HG02610 (cell line): ENCODE measurements around the gene MRPS17.
"Not testable (repeated sequence)": the region's sequence is repeated elsewhere in the genome, so short reads cannot be mapped to it uniquely, and the experiment has no call there.

Source experiments
- ATAC-seq: cut with Tn5 transposase; IDR thresholded peaks from one replicate; pipeline ENCODE4 v1.9.1; 2021; ENCODE audit warnings: mild to moderate bottlenecking, moderate library complexity; ENCODE audit not compliant: unreplicated experiment

MRPS17 gene

DNA sequence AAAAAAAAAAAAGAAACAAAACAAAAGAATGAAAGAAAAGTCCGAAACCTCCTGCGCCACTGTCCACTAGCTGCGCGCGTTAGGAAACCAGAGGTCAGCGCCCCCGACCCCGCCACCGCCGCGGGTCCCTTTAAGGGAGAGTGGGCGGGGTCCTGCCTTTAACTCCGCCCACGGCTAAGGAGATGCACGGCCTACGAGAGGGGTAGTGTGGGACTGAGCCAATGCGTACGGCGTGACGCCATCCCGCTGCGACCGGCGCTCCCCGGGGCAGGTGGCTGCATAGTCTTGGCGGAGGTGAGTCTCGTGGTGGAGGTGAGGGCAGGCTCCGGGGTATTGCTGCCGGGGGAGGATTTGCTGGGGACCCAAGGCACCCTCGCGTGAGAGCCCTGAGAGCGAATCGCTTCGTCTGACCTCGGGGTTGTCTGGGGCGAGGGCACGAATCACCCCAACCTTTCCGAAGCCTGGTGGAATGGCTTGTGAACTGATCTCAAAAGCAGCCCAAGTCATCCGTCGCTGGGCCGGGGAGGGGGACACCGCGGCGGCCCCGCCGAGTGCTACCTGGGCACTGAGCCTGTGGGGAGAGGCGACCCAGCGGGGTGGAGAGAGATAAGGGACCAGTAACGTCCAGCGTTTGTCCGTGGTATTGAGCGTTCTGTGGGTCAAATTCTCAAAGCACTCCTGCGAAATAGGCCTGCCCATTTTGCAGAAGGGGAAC is at the start of gene MRPS17:
Gene MRPS17, plus strand, starts transcription at position 241 of the 715 bp plus-strand sequence. CDS start 1,319 bp downstream, outside the sequence.
- ATAC-seq: peak; percentile 100

DNA sequence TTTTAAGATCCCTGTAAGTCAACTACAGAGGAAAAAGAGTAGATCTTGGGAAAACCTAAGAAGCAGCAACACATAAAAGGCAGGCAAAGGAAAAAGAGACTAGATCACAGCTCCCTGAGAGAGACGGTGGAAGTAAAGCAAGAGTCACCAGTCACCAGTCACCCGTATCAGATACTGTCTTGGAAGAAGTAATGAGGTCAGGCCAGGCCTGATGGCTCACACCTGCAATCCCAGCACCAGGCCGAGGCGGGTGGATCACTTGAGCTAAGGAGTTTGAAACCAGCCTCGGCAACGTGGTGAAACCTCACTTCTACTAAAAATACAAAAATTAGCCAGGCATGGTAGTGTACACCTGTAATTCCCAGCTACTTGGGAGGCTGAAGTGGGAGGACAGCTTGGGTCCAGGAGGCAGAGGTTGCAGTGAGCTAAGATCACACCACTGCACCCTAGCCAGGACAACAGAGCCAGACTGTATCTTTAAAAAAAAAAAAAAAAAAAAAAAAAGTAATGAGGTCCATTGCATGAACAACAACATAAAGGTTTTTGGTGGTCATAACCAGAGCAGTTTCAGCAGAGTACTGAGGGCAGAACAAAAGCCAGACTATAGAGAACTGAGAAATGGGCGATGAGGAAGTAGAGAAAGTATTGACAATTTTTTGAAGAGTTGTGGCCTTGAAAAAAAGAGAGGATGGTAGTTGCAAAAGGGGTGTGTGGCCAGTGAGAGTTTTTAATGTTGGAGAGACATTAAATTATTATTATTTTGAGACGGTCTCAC is 47.5 kb upstream of the MRPS17 start:
- ATAC-seq: peak; percentile 94

DNA sequence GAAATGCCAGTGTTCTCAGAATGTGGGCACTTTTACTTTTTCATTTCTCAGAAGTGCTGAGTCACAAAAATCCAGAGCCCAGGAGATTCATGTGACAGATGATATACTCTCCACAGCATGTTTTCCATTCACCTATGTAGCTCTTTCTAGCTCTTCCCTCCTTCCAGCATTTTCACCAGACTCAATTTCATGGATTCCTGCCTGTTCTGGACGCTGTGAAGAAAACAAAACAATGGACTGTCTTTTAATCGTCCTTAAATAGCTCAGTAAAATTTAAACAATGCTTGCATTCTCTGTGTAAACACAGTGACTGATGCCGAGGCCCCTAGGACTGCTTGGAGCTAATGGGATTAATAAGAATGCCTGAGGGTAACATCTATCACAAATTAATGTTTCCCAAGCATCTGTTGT is 38.9 kb upstream of the MRPS17 start:
- no peak for ATAC-seq

DNA sequence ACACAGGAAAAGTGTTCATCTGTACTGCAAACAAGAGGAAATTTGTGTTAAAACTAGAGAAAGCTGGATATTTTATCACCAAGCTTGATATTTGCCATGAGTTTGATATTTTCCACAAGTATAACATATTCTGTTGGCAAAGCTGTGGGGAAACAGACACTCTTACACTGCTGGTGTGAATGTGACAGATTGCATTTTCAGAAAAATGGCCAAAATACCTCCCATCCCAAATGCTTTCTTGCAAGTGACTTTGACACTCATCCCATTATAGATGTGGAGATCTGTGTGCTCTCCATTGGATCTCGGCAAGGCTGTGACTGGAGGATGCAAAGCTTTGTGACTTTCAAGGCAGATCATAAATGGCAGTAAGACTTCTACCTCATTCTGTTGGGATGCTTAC is 33.9 kb upstream of the MRPS17 start:
- no peak for ATAC-seq

DNA sequence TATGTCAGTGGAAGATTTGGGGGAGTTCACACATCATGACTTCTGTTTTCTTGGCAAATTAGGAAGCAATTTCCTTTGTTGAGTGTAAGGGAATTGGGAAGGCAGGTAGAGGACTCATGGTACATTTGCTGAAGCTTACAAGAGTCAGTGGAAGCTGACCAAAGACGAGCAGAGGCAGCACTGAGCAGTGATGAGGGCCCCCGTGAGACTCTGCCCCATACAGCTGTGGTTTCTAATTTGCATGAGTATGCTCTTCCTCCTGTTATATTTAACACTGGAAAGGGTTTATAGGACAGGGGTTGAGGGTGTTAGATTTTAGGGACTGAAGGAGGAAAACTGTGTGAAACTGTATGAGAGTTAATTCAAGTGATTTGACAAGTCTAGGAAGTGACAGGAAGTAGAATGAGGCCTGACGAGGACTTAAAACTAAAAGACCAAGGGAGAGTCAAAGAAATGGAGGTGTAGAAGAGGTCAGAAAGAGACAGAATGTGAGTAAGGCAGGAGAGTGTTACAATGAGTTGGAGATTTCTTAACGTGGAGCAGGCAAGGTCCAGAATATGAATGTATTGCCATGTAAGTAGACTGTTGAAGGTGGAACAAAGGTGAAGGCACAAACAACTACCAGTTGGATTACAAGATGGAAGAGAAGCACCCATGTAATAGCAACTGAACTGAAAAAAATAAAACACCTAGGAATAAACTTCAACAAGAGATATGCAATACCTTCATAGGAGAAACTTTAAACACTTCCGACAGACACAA is 23.5 kb upstream of the MRPS17 start:
- no peak for ATAC-seq

DNA sequence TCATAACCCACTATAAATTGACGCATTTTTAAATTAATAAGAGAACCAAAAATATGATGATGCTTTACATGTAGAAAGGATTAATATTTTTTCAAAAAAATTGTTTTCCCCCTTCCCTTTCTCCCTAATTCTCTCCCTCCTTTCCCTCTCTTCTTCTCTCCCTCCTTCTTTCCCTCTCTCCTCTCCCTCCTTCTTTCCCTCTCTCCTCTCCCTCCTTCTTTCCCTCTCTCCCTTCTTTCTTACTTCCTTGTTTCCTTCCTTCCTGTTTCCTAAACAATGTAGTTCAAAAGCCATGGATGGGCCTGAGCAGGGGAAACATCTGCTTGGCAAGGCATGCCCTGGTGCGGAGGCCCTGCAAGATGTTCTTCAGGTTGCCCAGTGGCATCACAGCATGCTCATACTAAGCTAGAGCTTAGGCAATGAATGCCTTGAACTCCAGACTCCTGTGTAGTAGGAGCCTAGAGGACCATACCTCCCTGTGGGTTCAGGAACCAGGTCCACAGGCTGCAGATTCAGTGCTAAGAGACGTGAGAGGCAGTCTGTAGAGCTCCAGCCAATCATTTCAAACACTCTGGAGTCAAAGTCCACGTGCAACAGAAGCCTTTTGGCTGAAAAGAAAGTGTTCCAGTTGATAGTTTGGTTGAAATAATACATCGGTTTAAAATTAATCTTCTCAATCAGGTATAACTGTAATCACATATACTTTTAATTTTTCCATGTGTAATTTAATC is 20.1 kb upstream of the MRPS17 start:
- ATAC-seq: no peak

DNA sequence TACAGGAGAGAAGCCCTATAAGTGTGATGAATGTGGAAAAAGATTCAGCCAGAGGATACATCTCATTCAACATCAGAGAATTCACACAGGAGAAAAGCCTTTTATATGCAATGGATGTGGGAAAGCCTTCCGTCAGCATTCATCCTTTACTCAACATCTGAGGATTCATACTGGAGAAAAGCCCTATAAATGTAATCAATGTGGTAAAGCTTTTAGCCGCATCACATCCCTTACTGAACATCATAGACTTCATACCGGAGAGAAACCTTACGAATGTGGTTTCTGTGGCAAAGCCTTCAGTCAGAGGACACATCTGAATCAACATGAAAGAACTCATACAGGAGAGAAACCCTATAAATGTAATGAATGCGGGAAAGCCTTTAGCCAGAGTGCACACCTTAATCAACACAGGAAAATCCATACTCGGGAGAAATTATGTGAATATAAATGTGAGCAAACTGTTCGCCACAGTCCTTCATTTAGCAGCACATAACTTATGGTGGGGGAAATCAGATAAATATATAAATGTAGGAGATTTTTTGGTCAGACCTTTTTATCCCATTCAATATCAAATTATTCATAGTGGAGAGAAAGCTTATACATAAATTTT is 12.1 kb upstream of the MRPS17 start:
- no peak for ATAC-seq

DNA sequence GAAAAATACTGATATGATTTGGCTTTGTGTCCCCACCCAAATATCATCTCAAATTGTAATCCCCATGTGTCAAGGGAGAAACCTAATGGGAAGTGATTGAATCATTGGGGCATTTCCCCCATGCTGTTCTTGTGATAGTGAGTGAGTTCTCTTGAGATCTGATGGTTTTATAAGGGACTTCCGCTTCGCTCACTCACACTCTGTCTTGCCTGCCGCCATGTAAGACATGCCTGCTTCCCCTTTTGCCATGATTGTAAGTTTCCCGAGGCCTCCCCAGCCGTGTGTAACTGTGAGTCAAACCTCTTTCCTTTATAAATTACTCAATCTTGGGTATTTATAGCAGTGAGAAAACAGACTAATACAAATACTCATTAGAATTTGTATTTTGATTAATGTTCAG is 5.1 kb upstream of the MRPS17 start:
- ATAC-seq: no peak

DNA sequence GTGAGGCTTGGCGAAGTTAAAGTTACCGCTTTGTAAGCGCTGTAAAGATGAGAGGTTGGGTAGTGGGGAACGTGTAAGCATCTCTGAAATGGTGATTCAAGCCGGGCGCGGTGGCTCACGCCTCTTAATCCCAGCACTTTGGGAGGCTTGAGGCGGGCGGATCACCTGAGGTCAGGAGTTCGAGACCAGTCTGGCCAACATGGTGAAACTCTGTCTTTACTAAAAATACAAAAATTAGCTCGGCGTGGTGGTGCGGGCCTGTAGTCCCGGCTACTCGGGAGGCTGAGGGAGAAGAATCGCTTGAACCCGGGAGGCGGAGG is 635 bp downstream of the MRPS17 start:
- ATAC-seq: not testable (repeated sequence)

DNA sequence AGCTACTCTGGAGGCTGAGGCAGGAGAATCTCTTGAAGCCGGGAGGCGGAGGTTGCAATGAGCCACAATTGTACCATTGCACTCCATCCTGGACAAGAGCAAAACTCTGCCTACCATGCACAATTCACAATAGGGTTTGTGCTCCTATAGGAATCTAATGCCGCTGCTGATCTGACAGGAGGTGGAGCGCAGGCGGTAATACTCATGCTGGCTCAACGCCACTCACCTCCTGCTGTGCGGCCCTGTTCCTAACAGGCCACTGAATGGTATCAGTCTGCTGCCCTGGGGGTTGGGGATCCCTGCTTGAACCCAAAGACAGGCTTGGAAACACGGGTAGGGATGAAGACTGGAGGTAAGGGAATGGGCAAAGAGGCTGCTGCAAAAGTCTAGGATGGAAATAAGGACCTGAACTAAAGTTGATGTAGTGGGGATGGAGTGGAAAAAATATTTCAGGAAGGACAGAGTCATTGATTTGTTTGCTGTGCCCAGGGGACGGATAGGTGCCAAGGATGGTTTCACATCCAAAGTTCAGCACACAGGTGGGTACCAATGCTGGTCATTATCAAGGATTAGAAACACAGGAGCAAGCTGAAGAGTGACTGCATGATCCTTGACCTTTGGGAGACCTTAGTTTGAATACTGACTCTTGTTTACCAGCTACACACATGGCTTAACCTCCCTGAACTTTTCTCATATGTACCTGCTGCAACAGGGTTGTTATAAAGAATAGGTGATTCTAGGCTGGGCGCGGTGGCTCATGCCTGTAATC is 2.2 kb downstream of the MRPS17 start:
- ATAC-seq: no peak

DNA sequence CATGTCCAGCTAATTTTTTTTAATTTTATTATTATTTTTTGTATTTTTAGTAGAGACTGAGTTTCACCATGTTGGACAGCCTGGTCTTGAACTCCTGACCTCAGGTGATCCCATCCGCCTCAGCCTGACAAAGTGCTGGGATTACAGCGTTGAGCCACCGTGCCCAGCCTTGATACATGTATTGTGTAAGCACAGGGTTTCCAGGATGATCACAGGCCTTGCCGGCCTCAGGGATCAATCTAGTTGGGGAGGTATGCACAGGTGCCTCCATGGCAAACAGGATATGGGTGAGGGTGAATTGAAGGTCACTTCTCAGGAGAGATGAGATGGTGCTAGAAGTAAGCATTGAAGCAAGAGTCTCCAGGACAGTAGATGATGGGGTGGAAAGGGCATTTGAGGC is 5.5 kb downstream of the MRPS17 start:
- ATAC-seq: no peak

DNA sequence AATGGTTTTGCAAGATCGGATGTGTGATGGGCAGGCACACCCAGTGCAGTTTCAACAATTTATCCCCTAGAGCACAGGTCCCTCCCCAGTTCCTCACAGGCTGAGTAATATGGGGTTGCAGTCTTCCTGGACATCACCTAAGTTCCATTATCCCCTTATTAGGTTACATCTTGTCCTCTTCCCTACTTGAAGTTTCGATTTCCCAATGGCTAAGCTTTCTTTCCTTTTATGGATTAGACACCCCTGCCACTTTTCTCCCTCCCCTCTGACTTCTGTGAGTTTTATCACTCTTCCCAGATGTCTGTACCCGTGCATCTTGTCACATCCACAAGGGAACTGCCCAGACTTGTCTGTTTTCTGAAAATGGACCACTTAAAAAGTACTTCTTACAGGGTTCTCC is 10.3 kb downstream of the MRPS17 start:
- no peak for ATAC-seq

DNA sequence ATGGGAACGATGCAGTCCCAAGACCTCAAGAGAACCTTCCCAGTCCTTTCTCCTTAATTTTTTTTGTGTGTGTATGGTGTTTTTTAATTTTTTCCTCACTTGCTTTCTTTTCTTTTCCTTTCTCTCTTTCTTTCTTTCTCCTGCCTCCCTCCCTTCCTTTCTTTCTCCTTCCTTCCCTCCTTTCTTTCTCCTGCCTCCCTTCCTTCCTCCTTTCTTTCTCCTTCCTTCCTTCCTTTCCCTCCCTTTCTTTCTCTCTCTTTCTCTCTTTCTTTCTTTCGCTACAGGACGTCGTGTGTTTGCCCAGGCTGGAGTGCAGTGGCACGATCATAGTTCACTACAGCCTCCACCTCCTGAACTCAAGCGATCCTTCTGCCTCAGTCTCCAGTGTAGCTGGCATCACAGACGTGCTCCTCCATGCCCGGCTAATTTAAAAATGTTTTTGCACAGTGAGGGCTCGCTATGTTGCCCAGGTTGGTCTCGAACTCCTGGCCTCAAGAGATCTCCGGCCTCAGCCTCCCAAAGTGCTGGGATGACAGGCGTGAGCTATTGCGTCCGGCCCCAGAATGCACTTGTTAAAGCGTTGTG is 12.0 kb downstream of the MRPS17 start:
- ATAC-seq: no peak

DNA sequence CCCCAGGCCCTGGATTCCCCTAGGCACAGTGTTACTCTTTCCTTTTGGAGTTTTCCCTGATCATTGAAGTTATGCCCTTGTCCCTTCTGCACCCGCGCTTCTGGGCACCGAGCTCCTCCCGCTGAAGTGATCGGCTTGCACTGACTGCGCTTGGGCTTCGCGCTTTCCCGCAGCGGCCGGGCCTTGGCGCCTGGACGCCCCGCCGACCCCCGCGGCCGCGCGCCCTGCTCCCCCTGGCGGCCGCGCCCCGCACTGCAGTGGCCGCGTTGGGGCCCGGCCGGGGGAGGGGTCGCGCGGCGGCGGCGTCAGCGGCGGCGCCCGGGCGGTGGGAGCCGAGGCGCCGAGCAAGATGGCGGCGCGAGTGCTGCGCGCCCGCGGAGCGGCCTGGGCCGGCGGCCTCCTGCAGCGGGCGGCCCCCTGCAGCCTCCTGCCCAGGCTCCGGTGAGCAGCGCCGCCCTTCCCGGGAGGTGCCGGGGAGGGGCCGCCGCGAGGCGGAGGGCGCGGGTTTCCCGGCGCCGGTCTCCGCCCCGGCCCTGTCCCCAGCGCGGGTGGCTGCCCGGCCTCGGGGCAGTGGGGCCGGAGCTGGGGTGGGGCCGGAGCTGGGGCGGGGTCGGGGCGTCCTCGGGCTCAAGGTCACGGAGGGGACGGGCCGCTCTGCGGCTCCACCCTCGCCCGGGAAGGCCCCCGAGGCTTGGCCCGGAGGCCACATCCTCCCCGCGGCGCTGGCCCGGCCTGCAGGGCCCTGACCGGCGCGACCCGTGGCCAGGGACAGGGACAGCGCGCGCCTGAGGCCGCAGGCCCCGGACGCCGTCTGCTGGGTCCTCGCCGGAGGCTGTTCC is 12.8 kb downstream of the MRPS17 start, which contains the start of gene NIPSNAP2:
Gene NIPSNAP2, plus strand, starts transcription at position 325 of the 839 bp plus-strand sequence. Its CDS starts 25 bp downstream, at position 350.
- ATAC-seq: peak; percentile 81

DNA sequence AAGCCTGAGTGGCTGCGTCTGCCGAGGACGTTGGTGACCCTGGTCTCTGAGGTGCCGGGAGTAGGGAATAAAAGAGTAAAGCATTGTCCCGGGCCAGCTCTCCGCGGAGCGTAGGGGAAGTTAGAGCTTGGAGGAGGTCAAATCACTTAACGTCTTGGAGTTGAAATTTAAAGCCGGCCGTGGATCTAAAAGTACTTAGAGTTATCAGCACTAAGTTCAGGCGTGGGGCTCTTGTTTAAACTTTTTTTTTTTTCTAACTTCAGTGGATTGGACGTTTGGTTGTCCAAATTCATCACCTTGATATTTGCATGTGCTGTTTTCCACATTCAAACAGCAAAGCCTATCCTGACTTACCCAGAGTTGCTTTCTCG is 13.4 kb downstream of the MRPS17 start:
- ATAC-seq: no peak

DNA sequence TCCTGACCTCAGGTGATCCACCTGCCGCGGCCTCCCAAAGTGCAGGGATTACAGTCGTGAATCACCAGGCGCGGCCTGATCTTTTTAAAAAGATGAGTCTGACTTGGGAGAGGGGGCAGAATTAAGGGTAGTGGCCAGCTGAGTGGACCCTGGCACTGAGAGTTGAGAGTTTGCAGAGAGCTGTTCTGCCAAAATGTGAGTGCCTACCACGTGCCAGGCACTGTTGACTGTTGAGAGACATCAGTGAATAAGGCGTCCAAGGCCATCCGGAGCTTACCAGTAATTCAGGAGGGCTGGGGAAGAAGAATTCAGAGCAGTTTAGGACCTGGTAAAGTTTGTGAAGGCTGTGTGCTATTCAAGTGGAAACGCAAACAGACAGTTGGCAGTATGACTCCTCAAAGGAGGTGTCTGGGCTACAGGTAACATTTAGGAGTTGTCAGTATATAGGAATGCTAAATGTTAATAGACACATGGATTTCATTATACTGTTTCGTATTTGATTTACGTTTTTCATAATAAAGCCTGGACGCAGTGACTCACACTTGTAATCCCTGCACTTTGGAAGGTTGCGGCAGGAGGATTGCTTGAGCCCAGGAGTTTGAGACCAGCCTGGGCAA is 14.2 kb downstream of the MRPS17 start:
- no peak for ATAC-seq

DNA sequence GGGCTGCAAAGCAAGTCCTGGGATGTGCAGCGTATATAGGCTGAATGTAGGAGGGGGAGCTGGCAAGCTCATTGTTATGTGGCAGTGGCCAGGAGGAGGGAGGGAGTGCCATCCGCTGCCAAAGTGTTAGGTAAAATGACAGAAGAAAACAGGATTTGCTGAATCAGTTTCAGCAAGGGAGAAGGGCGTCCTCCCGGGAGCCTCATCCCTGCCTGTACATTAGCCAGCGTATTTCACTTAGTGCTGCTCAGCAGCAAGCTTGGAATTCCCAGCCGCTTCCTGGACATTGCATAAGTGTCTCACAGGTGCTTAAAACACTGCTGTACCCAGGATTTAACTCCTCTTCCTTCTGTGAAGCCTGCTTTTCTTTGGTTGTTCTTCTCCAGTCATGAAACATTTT is 15.2 kb downstream of the MRPS17 start:
- ATAC-seq: no peak

DNA sequence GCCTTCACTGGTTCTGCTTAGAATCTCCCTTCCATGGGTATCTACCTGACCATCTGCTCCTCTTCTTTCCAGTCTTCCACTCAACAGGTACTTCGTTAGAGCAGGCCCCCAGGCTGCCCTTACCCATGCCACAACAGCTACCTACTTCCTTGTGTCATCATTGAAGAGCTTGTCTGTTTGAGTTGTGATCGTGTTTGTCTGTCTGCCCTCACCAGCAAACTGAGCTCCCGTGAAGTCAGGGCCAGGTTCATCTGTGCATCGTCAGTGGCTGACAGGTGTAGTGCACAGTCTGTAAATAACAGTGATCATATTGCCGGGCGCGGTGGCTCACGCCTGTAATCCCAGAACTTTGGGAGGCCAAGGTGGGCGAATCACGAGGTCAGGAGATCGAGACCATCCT is 17.7 kb downstream of the MRPS17 start:
- no peak for ATAC-seq
